K562 (cell line): ENCODE measurements around the gene CAPN10. TPM values are rescaled to one million over a fixed set of nuclear protein-coding genes. Genes with fewer than 3 reads are reported as not detected.

Source experiments
- BDP1 ChIP-seq: IDR thresholded peaks from 3 replicates; pipeline ENCODE4 v1.6.1; 2011; ENCODE audit not compliant: insufficient read length, insufficient read depth
- CBX3 ChIP-seq, 2 experiments: IDR thresholded peaks; 1 replicate in 1 of 2; 2 replicates in 1 of 2; pipeline ENCODE4 v1.6.1; 2012; ENCODE audit warnings: inconsistent platforms in 2 of 2, low read length in 2 of 2, borderline replicate concordance in 1 of 2, control low read depth in 1 of 2
- CCNT2 ChIP-seq: IDR thresholded peaks from 2 replicates; pipeline ENCODE4 v1.6.1; 2011; ENCODE audit warnings: borderline replicate concordance, low read depth, mild to moderate bottlenecking, moderate library complexity, mixed read lengths, low read length; ENCODE audit not compliant: insufficient read length; ENCODE audit errors: extremely low read depth
- CEBPG ChIP-seq, 3 experiments: fragments of 200-800 bp in 1 of 3; sonication (Bioruptor generic) in 1 of 3; sonication (generic) in 1 of 3; formaldehyde crosslinking in 1 of 3; IDR thresholded peaks in 2 of 3; conservative IDR thresholded peaks in 1 of 3; 2 replicates each; pipeline versions ENCODE4 v1.6.1 to v1.8.0; 2016 to 2022; ENCODE audit warnings: missing compliant biosample characterization in 2 of 3, missing genetic modification characterization in 2 of 3, mild to moderate bottlenecking in 1 of 3, missing genetic modification reagents in 1 of 3
- CXXC5 ChIP-seq: fragments of 250-450 bp; sonication (Bioruptor Pico); IDR thresholded peaks from 2 replicates; pipeline ENCODE4 v1.8.0; 2022; ENCODE audit warnings: inconsistent platforms, mild to moderate bottlenecking, moderate library complexity
- GABPA ChIP-seq: fragments of 200-800 bp; sonication (Bioruptor generic); conservative IDR thresholded peaks from 2 replicates; pipeline ENCODE4 v1.6.1; 2016; ENCODE audit warnings: low read depth, missing genetic modification characterization, missing compliant biosample characterization
- HMG20B ChIP-seq: fragments of 250-450 bp; sonication (Bioruptor Pico); IDR thresholded peaks from 2 replicates; pipeline ENCODE4 v1.5.0; 2021; ENCODE audit warnings: mild to moderate bottlenecking
- NBN ChIP-seq: fragments of 450-650 bp; IDR thresholded peaks from 2 replicates; pipeline ENCODE4 v1.6.1; 2016; ENCODE audit warnings: low read depth, mild to moderate bottlenecking
- NCOA4 ChIP-seq: fragments of 450-650 bp; IDR thresholded peaks from 2 replicates; pipeline ENCODE4 v1.6.1; 2018; ENCODE audit warnings: mild to moderate bottlenecking; ENCODE audit not compliant: partially characterized antibody
- NR2C1 ChIP-seq, 2 experiments: fragments of 450-650 bp; IDR thresholded peaks; 2 replicates each; pipeline ENCODE4 v1.6.1; 2017; ENCODE audit warnings: mild to moderate bottlenecking in 2 of 2, antibody characterized with exemption in 1 of 2, inconsistent platforms in 1 of 2, missing compliant biosample characterization in 1 of 2, missing genetic modification characterization in 1 of 2
- NR2F6 ChIP-seq: fragments of 450-650 bp; formaldehyde crosslinking; IDR thresholded peaks from 2 replicates; pipeline ENCODE4 v1.4.0; 2020; ENCODE audit warnings: mild to moderate bottlenecking
- NR4A1 ChIP-seq, 2 experiments: fragments of 250-450 bp in 1 of 2; fragments of 450-650 bp in 1 of 2; sonication (Bioruptor Pico) in 1 of 2; IDR thresholded peaks; 2 replicates each; pipeline versions ENCODE4 v1.4.0 to v1.6.1; 2016 to 2020; ENCODE audit warnings: mild to moderate bottlenecking in 2 of 2, missing compliant biosample characterization in 1 of 2, missing genetic modification characterization in 1 of 2, moderate library complexity in 1 of 2
- POLR2B ChIP-seq: fragments of 450-650 bp; IDR thresholded peaks from 2 replicates; pipeline ENCODE4 v1.6.1; 2018; ENCODE audit warnings: low read depth; ENCODE audit not compliant: partially characterized antibody
- RBM14 ChIP-seq: fragments of 200-400 bp; formaldehyde crosslinking; IDR thresholded peaks from 2 replicates; pipeline ENCODE4 v1.6.1; 2018; ENCODE audit warnings: low read depth, mild to moderate bottlenecking, low read length, moderate library complexity, borderline replicate concordance; ENCODE audit not compliant: insufficient read depth
- SMAD4 ChIP-seq: fragments of 250-450 bp; sonication (Bioruptor Pico); conservative IDR thresholded peaks from 2 replicates; pipeline ENCODE4 v1.8.0; 2021; ENCODE audit warnings: inconsistent platforms, mild to moderate bottlenecking, moderate library complexity
- SPI1 ChIP-seq: IDR thresholded peaks from 2 replicates; pipeline ENCODE4 v1.6.1; 2011; ENCODE audit warnings: low read depth, low read length, control low read depth, borderline replicate concordance
- SRSF7 ChIP-seq: fragments of 200-400 bp; formaldehyde crosslinking; optimal IDR thresholded peaks from 2 replicates; pipeline ENCODE3; 2017; ENCODE audit warnings: mild to moderate bottlenecking, low read depth, low read length
- STAT5A ChIP-seq: IDR thresholded peaks from 2 replicates; pipeline ENCODE4 v1.6.1; 2012; ENCODE audit warnings: low read length, inconsistent platforms, borderline replicate concordance
- ZBTB43 ChIP-seq: sonication (generic); formaldehyde crosslinking; IDR thresholded peaks from 2 replicates; pipeline ENCODE4 v1.8.0; 2023; ENCODE audit warnings: mild to moderate bottlenecking, missing genetic modification reagents
- ZKSCAN8 ChIP-seq: fragments of 200-800 bp; sonication (Bioruptor generic); IDR thresholded peaks from 2 replicates; pipeline ENCODE4 v1.6.1; 2016; ENCODE audit warnings: missing genetic modification characterization, missing compliant biosample characterization
- ZNF311 ChIP-seq: fragments of 250-450 bp; sonication (Bioruptor Pico); IDR thresholded peaks from 2 replicates; pipeline ENCODE4 v1.4.0; 2020; ENCODE audit warnings: mild to moderate bottlenecking, moderate library complexity
- ZNF639 ChIP-seq, 2 experiments: fragments of 200-800 bp in 1 of 2; sonication (Bioruptor generic) in 1 of 2; sonication (generic) in 1 of 2; formaldehyde crosslinking in 1 of 2; IDR thresholded peaks in 1 of 2; conservative IDR thresholded peaks in 1 of 2; 2 replicates each; pipeline versions ENCODE4 v1.5.0 to v1.6.1; 2016 to 2020; ENCODE audit warnings: missing compliant biosample characterization in 1 of 2, missing genetic modification characterization in 1 of 2, missing genetic modification reagents in 1 of 2
- polyA plus RNA-seq, 8 experiments: library from polyadenylated mRNA; depleted of rRNA in 4 of 8; stranded (reverse) in 5 of 8; unstranded in 3 of 8; fragments of >200 nt; fragmentation: Nextera tagmentation in 2 of 8; fragmentation: Illumina TruSeq in 1 of 8; extraction: Ambion mirVana in 2 of 8; extraction: Trizol in 1 of 8; gene quantifications; 2 replicates each; pipeline versions ENCODE4 v1.2.1 to v1.2.3, GENCODE V29; 2011 to 2014; ENCODE audit warnings: inconsistent platforms in 1 of 8, missing spikeins in 1 of 8
- total RNA-seq, 7 experiments: library from RNA; depleted of rRNA in 6 of 7; stranded (reverse); fragments of >200 nt in 6 of 7; fragmentation: Illumina TruSeq in 2 of 7; extraction: Trizol in 2 of 7; gene quantifications; 2 replicates each; pipeline versions ENCODE4 v1.2.1 to v1.2.3, GENCODE V29; 2011 to 2021; ENCODE audit warnings: low replicate concordance in 1 of 7

Gene CAPN10
- total and polyA plus RNA-seq, 9 of the 15 experiments (the other 6 are each of a cell fraction or from before 2014, with no cell fraction given) = 0.08 to 26.1 (median 8.4) TPM

- peak; percentile 43; the same call in 1 of the 2 replicates for TF ChIP-seq SPI1
- no peak for TF ChIP-seq RBM14
- TF ChIP-seq ZNF639 (CRISPR knock-in tag; conservative IDR thresholded peaks at IDR 0.05 in 1 of 2, IDR thresholded peaks at IDR 0.05 in 1 of 2) = peak in 1 of 2 experiments; percentile 10; a peak in 2 of 4 replicates
- TF ChIP-seq ZKSCAN8 = 0 out of 2 replicates have a peak, but pooled peaks have one; percentile 20
- peak; percentile 61 for TF ChIP-seq POLR2B
- no peak for TF ChIP-seq SRSF7
- TF ChIP-seq STAT5A = peak; percentile 37; the same call in 1 of the 2 replicates
- TF ChIP-seq HMG20B (CRISPR knock-in tag) = no peak
- no peak for TF ChIP-seq NR4A1 (CRISPR knock-in tag; IDR thresholded peaks at IDR 0.05)
- TF ChIP-seq NR4A1 (tag; IDR thresholded peaks at IDR 0.05) = 0 out of 2 replicates have a peak, but pooled peaks have one; percentile 11
- TF ChIP-seq GABPA (tag) = peak; percentile 74
- no peak for TF ChIP-seq ZBTB43 (CRISPR knock-in tag)
- TF ChIP-seq NR2F6 = 0 out of 2 replicates have a peak, but pooled peaks have one; percentile 4
- TF ChIP-seq SMAD4 (CRISPR knock-in tag) = peak; percentile 76
- no peak for TF ChIP-seq NR2C1 (IDR thresholded peaks at IDR 0.05)
- 0 out of 2 replicates have a peak, but pooled peaks have one; percentile 8 for TF ChIP-seq NR2C1 (tag; IDR thresholded peaks at IDR 0.05)
- TF ChIP-seq CEBPG (CRISPR knock-in tag; IDR thresholded peaks at IDR 0.05) = peak; percentile 79
- TF ChIP-seq CEBPG (tag; conservative IDR thresholded peaks at IDR 0.05 in 1 of 2, IDR thresholded peaks at IDR 0.05 in 1 of 2) = peak; percentile 61 to 75
- no peak for TF ChIP-seq NCOA4
- TF ChIP-seq CXXC5 = peak; percentile 44
- no peak for TF ChIP-seq BDP1
- no peak for TF ChIP-seq ZNF311
- peak; percentile 93 for TF ChIP-seq CCNT2
- 0 out of 3 replicates have a peak, but pooled peaks of 1 of the 2 experiments have one; percentile 4 for TF ChIP-seq CBX3 (IDR thresholded peaks at IDR 0.05; ENCODE audit: borderline replicate concordance in 1 of 2, low read length in 2 of 2)
- TF ChIP-seq NBN = 0 out of 2 replicates have a peak, but pooled peaks have one; percentile 55
Measured at GRCh38 chr2:240565333-240566202, 21.0 kb upstream of the CAPN10 start (continued).
